Hematopoietic multipotent progenitor cell treated with erythropoietin and hydrocortisone succinate and interleukin-3 and kit ligand, for 15 days (in vitro differentiated cells): ENCODE measurements around the gene ZRANB2.

ENCODE experiments used
- DNase-seq: peaks from one replicate; pipeline ENCODE4 v3.0.0-alpha.2; 2015; ENCODE audit warnings: low spot score

ZRANB2 gene, protein sequence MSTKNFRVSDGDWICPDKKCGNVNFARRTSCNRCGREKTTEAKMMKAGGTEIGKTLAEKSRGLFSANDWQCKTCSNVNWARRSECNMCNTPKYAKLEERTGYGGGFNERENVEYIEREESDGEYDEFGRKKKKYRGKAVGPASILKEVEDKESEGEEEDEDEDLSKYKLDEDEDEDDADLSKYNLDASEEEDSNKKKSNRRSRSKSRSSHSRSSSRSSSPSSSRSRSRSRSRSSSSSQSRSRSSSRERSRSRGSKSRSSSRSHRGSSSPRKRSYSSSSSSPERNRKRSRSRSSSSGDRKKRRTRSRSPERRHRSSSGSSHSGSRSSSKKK

DNA sequence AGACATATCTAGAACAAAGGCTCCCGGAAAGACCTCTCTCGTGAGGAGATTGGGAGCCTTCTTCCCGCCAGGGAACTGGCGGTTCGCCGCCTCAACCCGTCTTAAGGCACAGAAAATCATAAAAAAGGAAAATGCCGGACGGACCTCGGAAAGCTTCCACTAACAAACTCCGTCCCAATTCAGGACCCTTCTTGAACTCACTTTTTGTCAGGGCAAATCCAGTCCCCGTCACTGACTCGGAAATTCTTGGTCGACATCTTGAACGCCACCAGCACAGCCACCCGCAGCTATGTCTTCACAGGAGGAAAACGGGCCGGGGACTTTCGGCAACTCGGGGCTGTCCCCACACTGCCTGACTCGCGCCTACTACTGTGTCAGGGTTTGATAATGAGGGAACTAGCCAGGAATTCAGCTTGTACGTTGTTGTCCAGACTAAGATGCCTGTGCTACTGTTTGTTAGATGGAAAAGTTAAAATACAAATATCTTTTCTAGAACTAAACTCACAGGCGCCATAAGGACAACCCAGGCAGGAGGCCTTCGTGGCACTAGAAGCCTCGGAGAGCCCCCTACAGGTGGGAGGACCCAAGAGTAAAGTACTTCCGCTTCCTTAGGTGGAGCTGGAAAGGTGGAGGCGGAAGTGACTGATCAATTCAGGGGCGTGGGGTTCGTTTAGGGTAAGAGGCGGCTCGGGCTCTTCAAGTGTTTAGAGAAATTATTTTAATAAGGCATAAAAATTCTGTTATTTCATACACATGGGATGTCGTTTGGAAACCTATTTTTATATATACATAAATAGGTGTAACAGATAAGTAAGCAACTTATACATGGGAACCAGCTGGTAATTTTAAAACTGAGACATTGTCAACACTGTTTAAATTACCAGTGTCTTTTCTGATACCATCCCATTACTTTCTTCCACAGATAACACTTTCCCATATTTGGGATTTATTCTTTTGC, at the start of gene ZRANB2:
Gene ZRANB2 (minus strand): TSS at position 297 of the 958 bp plus-strand sequence. CDS start 40 bp downstream, at position 257.
- DNase-seq, result peak; percentile 97

DNA sequence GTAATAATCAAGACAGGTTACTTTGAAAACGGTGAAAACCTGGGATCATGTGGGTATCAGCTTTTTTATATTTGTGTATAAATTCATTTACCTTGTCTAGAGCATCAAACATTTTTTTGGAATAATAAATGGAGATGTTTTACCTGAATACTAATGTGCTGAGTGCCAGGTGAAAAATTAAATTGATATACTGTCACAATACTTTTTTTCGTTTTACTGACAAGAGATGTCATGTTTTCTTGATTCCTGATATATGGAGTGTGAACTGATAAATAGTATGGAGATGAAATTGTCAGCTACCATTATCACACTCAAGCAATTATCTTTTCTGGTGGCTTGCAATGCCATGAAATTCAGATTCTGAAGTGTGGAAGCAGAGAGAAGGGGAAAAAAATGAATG, 47.2 kb upstream of the ZRANB2 start:
- DNase-seq, result no peak

DNA sequence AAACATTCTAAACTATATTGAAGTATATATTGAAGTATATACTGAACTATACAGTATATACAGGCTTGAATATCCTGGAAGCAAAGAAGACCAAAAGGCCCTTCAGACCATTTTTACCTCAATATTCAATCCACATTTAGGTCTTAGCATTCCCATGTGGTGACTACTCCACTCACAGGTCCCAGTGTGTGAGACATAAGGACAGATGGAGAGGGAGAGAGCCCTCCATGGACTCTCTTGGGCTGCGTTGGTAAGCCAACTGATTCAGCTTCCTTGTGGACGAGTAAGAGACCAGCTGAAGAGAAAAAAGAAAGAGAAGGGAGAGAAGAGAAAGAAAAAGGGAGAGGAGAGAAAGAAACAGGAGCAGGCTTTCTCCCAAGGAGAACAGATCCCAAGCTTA, 37.3 kb upstream of the ZRANB2 start:
- no peak for DNase-seq

DNA sequence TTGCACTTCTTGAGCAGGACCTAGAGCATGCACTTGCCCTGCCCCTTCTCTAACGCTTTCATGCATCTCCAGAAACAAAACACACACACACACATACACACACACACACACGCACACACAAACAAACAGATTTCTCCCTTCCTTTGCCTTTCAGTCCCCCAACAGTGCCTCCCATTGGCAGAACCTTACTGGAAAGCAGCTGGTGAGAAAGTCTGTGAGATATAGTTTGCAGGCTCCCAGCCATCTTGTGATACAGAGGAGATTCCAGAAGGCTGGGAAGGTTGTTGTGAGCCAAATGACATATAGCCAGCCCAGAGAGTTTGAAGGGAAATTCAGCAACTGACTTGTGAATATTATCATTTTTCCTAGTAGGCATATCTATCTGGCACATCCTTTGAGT, 35.9 kb upstream of the ZRANB2 start:
- no peak for DNase-seq

DNA sequence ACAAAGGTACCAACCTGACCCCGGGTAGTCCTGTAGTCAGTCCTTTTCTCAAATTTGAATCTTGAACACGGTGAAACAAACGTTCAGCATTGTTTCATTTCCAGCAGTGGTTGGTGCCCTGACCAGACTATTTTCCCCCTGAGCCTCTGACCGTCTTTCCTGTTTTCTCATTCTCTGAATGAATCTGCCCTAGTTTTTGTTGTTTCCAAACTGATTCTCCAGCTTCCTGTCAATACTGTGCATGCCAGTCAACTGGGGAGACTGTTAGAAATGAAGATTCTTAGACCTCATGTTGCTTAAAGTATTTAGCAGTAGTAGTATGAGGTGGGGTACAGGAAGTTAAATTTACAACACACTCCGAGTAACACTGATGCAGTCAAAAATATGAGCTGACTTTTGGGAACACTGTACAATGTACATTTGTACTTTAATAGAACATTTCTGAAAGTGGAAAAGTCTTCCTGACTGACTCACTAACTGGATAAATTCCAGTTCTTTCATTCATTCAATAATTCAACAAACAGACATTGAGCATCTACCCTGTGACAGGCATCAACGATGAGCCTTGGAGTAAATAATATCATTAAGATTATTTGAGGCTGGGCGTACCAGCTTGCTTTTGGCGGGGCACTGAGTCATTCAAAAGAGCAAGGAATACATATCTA, 26.0 kb upstream of the ZRANB2 start:
- DNase-seq, result no peak

DNA sequence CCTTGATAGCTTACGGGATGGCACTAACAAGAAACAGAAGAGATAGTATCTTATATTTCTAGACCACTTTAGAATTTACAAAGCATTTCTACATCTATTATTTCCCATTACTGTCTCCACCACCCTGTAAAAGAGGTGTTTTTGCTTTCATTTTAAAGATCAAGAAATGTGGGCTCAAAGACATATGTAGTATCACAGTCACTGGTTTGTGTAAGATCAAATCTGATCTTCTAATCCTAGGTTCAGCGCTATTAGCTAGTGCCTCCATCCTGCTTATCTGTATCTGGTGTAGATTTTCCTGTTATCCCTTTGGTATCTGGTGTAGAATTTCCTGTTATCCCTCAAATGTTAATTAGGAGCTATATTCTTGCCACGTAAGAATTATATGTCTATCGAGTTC, 23.6 kb upstream of the ZRANB2 start:
- no peak for DNase-seq

DNA sequence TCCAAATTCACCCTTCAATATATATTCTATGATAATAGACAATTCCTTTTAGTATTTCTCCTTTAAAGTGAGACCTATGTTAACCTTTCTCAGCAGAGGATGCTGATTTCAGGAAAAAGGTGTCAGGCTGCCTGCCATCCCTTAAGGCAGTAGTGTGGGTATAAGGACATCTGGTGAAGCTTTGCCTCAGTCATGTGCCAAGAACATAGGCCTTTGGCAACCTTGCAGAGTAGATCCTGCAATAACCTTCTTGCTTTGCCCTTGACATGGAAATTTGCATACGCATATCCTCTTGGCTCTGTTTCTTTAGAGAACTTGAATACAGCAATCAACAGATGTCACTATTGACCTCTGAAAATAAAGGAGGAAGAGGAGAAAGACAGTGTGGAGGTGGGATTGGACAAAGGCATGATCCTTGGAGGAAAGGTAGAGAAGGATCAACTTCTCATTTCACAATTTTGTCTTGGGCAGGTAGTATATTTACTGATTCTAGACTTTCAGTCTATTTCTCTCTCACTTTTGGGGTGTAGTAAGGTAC, 21.1 kb upstream of the ZRANB2 start:
- DNase-seq, result no peak

DNA sequence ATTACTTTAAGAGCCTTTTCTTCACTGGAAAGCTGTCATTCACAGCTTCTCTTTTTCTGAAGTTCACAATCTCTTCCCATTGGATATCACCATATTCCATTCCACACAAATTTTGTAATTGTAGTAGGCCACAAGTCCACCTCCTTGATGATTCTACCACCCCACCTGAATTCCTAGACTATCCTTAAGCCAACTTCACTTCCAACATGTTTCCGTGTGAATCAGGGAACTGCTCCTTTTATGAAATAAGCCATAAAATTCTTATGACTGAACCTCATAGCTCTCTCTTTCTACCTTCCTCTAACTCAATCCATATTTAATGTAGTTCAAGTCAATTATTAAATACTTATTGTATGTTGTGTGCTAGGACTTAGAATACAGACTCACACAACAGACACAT, 16.6 kb upstream of the ZRANB2 start:
- DNase-seq, result no peak

DNA sequence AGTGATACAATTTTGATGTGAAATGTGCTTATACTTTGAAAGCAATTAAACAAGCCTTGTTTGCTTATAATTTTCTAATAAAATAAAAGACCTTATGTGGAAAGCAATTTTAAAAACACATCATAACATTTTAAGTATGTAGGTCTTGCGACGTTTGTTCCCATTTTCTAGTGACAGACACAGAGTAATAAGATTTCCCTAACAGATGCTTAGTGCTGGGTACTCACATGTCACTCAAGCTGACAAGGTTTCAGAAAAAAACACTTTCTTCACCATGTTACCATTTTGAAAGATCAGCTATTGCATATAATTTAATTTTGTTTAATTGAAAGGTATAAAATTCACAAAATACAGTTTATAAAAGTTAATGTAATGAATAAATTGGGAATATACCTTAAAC, 14.1 kb upstream of the ZRANB2 start:
- no peak for DNase-seq

DNA sequence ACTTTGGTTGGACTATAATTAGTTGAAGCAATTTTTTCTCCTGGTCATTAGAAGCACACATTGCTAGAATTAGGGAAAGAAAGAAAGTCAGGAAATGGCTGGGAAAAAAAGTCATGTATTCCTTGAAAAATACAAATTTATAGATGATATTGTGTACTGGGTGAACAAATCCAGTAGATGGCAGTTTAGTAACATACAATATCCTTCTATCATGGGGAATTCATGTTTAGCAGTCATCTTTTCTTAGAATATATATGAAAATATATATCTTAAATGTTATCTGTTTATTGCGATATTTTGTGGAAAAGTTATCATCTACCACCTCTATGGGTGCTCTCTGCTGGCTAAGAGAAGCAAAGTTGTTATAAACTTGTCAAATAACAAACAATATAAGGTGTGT, 13.1 kb upstream of the ZRANB2 start:
- no peak for DNase-seq

DNA sequence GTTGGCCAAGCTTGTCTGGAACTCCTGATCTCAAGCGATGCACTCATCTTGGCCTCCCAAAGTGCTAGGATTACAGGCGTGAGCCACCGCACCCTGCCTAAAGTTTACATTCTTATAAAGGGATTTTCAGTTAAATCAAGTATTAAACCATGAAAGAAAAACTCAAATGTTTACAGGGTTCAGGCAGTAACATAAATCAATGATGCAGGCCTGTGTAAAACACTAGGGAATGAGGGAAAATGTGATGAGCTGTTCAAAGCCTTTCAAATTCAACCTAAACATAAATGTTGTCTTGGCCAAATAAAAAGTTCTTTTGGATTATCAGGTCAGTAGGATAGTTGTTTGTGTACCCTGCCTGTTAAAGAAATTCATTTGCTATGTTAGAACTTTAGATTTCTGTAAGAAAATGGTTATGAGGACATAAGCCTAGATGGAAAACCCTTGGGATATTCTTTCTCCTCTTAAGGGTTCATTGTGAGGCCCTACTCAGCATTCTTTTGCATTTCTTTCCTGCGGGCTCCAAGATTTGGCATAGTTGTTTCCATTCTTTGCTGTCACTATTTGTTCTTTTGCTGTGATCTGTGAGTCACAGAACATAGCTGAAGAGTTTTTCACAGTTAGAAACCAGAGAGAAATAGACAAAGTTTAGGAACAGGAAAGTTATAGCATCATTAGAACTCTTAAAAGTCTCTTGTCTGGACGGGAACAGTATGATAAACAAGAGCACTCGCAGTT, 8.9 kb upstream of the ZRANB2 start:
- no peak for DNase-seq

DNA sequence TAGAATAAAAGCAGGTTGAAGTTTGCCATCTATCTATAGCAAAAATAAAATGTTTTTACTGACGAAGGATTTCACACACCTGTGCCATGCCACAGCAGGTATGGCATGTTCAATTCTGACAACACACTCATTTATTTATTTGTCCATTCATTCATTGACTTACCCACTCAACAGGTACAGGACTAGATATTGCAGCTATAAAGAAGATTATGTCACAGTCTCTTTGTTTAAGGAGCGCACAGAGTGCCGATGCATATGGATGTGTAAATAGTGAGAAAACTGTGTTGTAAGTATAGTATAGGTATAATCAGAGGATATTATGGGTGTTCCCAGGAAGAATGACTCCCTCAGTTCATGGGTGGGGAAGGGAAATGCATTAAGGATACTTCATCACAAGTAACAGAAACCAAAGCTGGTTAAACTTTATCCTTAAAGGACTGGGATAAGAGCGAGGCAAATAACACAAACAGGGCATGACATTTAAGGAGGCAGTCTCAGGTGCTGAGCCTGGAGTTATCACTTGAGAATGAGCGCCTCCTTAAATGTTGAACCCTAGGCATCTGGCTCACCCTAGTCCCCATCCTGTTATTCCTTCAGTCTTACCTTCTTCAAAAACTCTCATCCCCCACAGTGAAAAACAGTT, 7.9 kb upstream of the ZRANB2 start:
- no peak for DNase-seq

DNA sequence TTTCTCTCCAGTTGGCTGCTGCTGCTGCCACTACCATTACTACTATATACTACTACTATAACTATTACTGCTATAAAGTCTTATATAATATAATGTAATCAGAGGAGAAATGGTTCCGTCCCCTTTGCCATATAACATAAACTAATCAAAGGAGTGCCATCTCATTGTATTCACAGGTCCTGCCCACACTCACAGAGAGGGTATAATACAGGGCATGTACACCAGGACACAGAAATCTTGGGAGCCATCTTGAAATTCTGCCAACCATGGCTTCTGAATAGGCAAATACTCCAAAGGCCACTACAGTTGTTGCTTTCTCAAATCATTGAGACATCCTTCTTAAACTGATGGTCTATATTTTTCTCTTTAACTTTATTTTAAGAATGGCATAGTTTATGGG, 6.9 kb upstream of the ZRANB2 start:
- no peak for DNase-seq

DNA sequence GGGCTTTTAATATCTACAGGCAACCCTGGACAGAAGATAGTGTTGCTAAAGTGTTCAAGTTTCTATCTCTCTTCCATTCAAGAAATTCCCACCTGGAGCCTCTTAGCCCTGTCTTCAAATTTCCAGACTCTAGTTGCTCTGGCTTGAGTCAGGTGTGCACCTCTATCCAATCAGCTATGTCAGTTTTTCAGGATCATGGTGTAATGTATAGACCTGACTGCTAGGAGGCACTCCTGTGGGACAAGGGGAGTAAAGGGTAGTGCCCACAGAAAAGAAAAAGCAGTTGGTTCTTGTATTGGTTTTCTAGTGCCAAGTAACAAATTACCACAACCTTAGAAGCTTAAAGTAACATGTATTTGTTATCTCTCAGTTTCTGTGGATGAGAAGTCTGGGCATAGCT, 6.2 kb upstream of the ZRANB2 start:
- no peak for DNase-seq

DNA sequence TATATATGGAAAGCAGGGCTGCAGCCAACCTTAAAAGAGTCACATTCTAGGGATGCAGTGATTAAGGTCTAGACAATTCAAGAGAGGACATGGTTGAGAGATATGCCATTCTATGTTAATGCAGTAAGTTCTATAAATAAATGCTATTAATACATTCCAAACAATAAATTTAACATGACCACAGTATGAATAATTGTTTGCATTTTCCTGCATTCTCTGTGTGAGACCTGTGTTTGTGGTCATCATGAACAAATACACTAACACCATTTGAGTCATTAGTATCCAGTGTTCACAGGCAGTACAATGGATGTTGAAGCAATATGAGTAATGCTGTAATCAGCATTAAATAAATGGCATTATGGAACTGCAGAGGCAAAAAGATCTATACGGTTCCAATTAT, 5.5 kb upstream of the ZRANB2 start:
- no peak for DNase-seq

DNA sequence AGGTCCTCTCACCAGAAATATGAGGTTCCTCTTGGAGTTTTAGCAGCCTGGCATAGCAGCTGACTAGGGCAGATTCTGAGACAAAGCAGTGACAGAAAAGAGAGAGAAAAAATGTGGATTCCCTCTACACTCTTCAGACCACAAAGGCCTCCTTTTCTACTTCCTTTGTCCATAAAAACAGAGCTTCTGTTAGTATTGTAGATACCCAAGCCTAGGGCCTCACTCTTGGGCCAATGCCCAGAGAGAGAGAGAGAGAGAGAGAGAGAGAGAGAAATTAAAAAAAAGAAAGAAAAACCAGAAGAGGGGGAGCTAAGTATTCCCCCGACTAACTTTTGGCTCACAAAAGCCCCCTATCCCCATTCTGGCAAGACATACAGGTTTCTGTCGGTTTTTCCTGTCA, 2.4 kb upstream of the ZRANB2 start:
- no peak for DNase-seq

DNA sequence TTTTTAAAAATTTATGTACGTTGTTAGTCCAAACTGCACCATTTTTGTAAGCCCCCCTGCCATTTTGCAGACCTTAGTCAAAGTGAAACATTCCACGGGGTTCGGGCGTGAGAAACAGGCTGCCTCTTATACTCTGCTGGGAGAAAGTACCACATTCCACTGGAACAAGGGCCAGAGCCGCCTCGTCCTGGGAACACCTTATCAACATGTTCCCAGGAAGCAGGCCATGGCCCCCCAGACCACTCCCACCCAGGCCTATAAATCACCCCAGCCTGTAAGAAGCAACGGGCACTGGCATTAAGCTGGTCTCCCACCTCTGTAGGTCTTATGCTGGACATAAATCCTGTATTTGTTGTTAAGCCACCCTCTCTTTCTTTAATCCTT, 854 bp upstream of the ZRANB2 start:
- no peak for DNase-seq

DNA sequence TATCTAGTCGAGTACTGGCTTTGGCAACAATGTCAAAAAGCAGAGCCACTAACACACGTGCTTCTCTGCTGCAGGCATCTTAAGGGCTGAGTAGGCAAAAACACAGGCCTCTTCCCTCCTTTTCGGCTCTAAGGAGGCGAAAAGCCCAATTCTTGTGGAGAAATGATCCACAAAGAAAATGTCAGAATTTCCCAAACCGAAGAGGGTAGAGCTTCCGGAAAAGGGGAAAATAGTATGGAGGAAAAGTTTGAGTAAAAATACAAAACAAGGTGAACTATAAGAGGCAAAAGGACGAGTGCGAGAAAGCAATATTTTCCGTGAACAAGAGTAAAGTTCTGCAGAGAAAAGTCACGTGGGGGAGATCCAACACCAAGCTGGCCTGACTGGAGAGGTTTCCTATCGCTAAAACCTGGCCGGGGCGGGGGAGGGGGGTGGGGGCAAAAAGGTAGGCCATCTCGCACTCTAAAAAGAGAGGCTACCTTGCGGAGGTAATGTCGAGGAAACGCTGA, 551 bp downstream of the ZRANB2 start:
- DNase-seq, result peak; percentile 49

DNA sequence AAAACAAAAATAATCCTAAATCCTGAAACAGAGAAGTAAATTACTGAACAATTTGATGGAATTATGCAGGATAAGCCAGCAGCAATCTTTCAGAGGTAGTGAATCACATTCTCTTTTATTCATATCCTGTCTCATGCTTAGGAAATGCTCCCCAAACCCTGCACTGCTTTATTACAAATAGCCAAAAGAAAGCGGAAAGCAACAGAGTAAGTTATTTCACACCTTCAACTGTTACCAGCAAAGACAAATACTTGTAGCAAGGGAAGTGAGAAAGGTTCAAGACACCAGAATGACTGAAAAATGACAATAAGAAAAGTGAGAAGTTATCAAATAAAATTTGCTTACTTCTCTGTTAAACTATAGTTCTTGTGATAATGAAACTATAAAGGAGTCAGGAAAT, 6.2 kb downstream of the ZRANB2 start:
- no peak for DNase-seq

DNA sequence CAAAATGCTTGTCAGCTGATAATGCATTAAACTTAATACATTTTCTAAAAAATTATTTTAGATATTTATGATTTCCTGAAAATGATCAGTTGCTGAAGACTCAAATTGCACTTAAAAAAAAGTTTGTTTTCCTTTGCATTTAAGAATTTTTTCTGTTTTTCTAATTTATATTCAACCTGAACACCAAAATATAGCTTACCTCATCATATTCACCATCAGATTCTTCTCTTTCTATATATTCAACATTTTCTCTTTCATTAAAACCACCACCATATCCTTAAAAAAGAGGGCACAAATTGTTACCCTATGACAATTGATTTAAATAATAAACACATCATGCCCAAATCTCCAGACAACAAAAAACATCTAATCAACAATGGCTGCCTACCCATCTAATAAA, 8.6 kb downstream of the ZRANB2 start:
- no peak for DNase-seq

DNA sequence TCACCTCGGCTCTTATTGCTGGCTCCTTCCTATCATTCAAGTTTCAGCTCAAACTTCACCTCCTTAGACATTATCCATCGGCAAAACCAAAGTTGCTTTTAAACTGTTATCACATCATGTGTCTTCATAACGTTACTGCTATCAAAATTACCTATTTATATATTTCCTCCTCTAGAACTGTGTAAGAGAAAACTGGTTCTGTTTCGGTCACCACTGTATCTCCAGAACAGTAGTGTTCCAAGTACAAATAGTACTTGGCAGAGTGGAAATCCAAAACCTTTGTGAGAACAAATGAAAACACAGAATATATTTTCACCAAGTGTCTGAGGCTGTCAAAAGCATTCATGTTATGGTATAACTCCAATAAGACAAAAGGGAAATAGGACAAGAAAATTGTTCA, 9.1 kb downstream of the ZRANB2 start:
- DNase-seq, result no peak
